GM23338 (cell line): Measurements from ENCODE around the gene ASTN1. TPM values are rescaled to one million over a fixed set of nuclear protein-coding genes. Genes with fewer than 3 reads are reported as not detected.

Source experiments
- ATAC-seq: fragments of 200-7000 bp; cut with Tn5 transposase; 3 replicates; pipeline ENCODE4 v1.9.1; 2020
- DNase-seq: peaks from one replicate; pipeline ENCODE4 v3.0.0-alpha.2; 2015; ENCODE audit warnings: low spot score
- H2AFZ ChIP-seq: fragments of 200-600 bp; sonication (generic); 2 replicates; pipeline ENCODE4 v1.8.0; 2016; ENCODE audit warnings: antibody characterized with exemption, mild to moderate bottlenecking, moderate library complexity
- H3F3A ChIP-seq: fragments of 200-600 bp; sonication (generic); replicated peaks from 2 replicates; pipeline ENCODE4 v1.8.0; 2017; ENCODE audit warnings: antibody characterized with exemption, mixed run types, low read depth
- H3K27ac ChIP-seq: fragments of 200-600 bp; sonication (generic); 2 replicates; pipeline ENCODE4 v1.6.1; 2016; ENCODE audit warnings: low read depth
- H3K27me3 ChIP-seq: fragments of 200-600 bp; sonication (generic); 2 replicates; pipeline ENCODE4 v1.8.0; 2016; ENCODE audit warnings: mild to moderate bottlenecking, mixed run types, moderate library complexity; ENCODE audit not compliant: insufficient read depth
- H3K36me3 ChIP-seq: fragments of 200-600 bp; sonication (generic); 2 replicates; pipeline ENCODE4 v1.8.0; 2016; ENCODE audit warnings: mild to moderate bottlenecking; ENCODE audit not compliant: insufficient read depth
- H3K4me1 ChIP-seq: fragments of 200-600 bp; sonication (generic); 2 replicates; pipeline ENCODE4 v1.8.0; 2016; ENCODE audit warnings: mild to moderate bottlenecking, moderate library complexity; ENCODE audit not compliant: insufficient read depth
- H3K4me2 ChIP-seq: fragments of 200-600 bp; sonication (generic); 2 replicates; pipeline ENCODE4 v1.7.1; 2017; ENCODE audit warnings: mixed run types
- H3K4me3 ChIP-seq: fragments of 200-600 bp; sonication (generic); 2 replicates; pipeline ENCODE4 v1.6.1; 2016; ENCODE audit warnings: mixed run types
- H3K79me2 ChIP-seq: fragments of 200-600 bp; sonication (generic); replicated peaks from 2 replicates; pipeline ENCODE4 v1.8.0; 2017; ENCODE audit warnings: mild to moderate bottlenecking; ENCODE audit not compliant: insufficient read depth
- H3K9me2 ChIP-seq: fragments of 200-600 bp; sonication (generic); 2 replicates; pipeline ENCODE4 v1.8.0; 2017; ENCODE audit not compliant: insufficient read depth
- H4K20me1 ChIP-seq: fragments of 200-600 bp; sonication (generic); replicated peaks from 2 replicates; pipeline ENCODE4 v1.8.0; 2017; ENCODE audit warnings: mild to moderate bottlenecking; ENCODE audit not compliant: insufficient read depth
- H3K27ac Mint-ChIP-seq: 2 replicates; pipeline ENCODE4 v1.8.0; 2020; ENCODE audit warnings: inconsistent platforms, mild to moderate bottlenecking, moderate library complexity, mixed read lengths
- H3K27me3 Mint-ChIP-seq: 3 replicates; pipeline ENCODE4 v1.8.0; 2022; ENCODE audit warnings: low read depth, mild to moderate bottlenecking, moderate library complexity, mixed read lengths, inconsistent platforms; ENCODE audit not compliant: insufficient read depth, poor library complexity
- H3K36me3 Mint-ChIP-seq: 3 replicates; pipeline ENCODE4 v1.8.0; 2021; ENCODE audit warnings: low read depth, mild to moderate bottlenecking, inconsistent platforms, moderate library complexity, mixed read lengths
- H3K4me1 Mint-ChIP-seq: 3 replicates; pipeline ENCODE4 v1.8.0; 2020; ENCODE audit warnings: mild to moderate bottlenecking, inconsistent platforms, mixed read lengths
- H3K4me3 Mint-ChIP-seq: 3 replicates; pipeline ENCODE4 v1.8.0; 2021; ENCODE audit warnings: moderate library complexity, mild to moderate bottlenecking, inconsistent platforms, mixed read lengths
- H3K9me3 Mint-ChIP-seq: 3 replicates; pipeline ENCODE4 v1.8.0; 2020; ENCODE audit warnings: moderate library complexity, mild to moderate bottlenecking, inconsistent platforms, mixed read lengths
- CREB1 ChIP-seq: fragments of 250-450 bp; sonication (Bioruptor Pico); IDR thresholded peaks from 2 replicates; pipeline ENCODE4 v1.5.0; 2020; ENCODE audit warnings: low read depth, mild to moderate bottlenecking, moderate library complexity
- ETS1 ChIP-seq: IDR thresholded peaks from 2 replicates; pipeline ENCODE4 v1.6.1; 2016; ENCODE audit warnings: antibody characterized with exemption
- EZH2 ChIP-seq: fragments of 200-600 bp; sonication (generic); IDR thresholded peaks from one replicate; pipeline ENCODE4 v1.8.0; 2017; ENCODE audit warnings: antibody characterized with exemption, mild to moderate bottlenecking, low read depth; ENCODE audit not compliant: unreplicated experiment
- EZH2phosphoT487 ChIP-seq: fragments of 200-600 bp; sonication (generic); IDR thresholded peaks from one replicate; pipeline ENCODE4 v1.8.1; 2018; ENCODE audit warnings: antibody characterized with exemption; ENCODE audit not compliant: unreplicated experiment
- NANOG ChIP-seq: IDR thresholded peaks from 2 replicates; pipeline ENCODE4 v1.6.1; 2016; ENCODE audit warnings: antibody characterized with exemption, borderline replicate concordance
- POLR2AphosphoS5 ChIP-seq: IDR thresholded peaks from 2 replicates; pipeline ENCODE4 v1.6.1; 2016; ENCODE audit warnings: antibody characterized with exemption, low read depth
- REST ChIP-seq: IDR thresholded peaks from one replicate; pipeline ENCODE4 v1.6.1; 2018; ENCODE audit warnings: antibody characterized with exemption; ENCODE audit not compliant: unreplicated experiment
- STAT1 ChIP-seq: IDR thresholded peaks from one replicate; pipeline ENCODE4 v1.6.1; 2016; ENCODE audit warnings: antibody characterized with exemption; ENCODE audit not compliant: unreplicated experiment
- ZNF114 ChIP-seq: fragments of 250-450 bp; sonication (Bioruptor Pico); IDR thresholded peaks from 2 replicates; pipeline ENCODE4 v1.5.0; 2020; ENCODE audit warnings: mild to moderate bottlenecking, moderate library complexity
- ZNF331 ChIP-seq: fragments of 250-450 bp; sonication (Bioruptor Pico); IDR thresholded peaks from 2 replicates; pipeline ENCODE4 v1.5.0; 2020; ENCODE audit warnings: low read depth, mild to moderate bottlenecking, moderate library complexity
- ZNF462 ChIP-seq: fragments of 250-450 bp; sonication (Bioruptor Pico); IDR thresholded peaks from 2 replicates; pipeline ENCODE4 v1.5.0; 2020; ENCODE audit warnings: mild to moderate bottlenecking, moderate library complexity
- polyA plus RNA-seq: library from polyadenylated mRNA; unstranded; fragments of >200 nt; fragmentation: Nextera tagmentation; extraction: Ambion mirVana; gene quantifications from 2 replicates; pipeline ENCODE4 v1.2.1, GENCODE V29; 2016
- total RNA-seq: library from RNA; depleted of rRNA; stranded (reverse); fragments of >200 nt; shearing (Covaris generic); gene quantifications from 2 replicates; pipeline ENCODE4 v1.2.3, GENCODE V29; 2014

Gene ASTN1
- total and polyA plus RNA-seq, 2 experiments from 2014 or later, result 2.0 to 5.2 TPM

GRCh38 chr1:177172866-177173265, 8.4 kb upstream of the ASTN1 start:
- H4K20me1 ChIP-seq, result peaks cover 5% of the 10 kb centered on the region; the same call in 1 of the 2 replicates
- no peaks in the 10 kb centered on the region for H3K36me3 ChIP-seq
- TF ChIP-seq ZNF462 (CRISPR knock-in tag) (no peak), ZNF331 (CRISPR knock-in tag) (no peak), STAT1 (no peak), ZNF114 (no peak), REST (no peak), EZH2 (no peak), NANOG (no peak), POLR2AphosphoS5 (no peak), ETS1 (no peak), EZH2phosphoT487 (no peak), CREB1 (no peak)
- no peaks in the 10 kb centered on the region for H3K36me3 Mint-ChIP-seq
- ATAC-seq (no peak), DNase-seq (no peak)
- peaks cover 4% of the 10 kb centered on the region; the same call in 2 of the 3 replicates for H3K4me1 Mint-ChIP-seq
- H2AFZ ChIP-seq, result no peak overlapping the region
- H3K4me2 ChIP-seq, result no peak overlapping the region
- no peaks in the 10 kb centered on the region for H3K9me3 Mint-ChIP-seq
- peaks cover 12% of the 10 kb centered on the region for H3K4me1 ChIP-seq
- no peak overlapping the region for H3K27ac Mint-ChIP-seq
- H3K4me3 ChIP-seq, result no peak overlapping the region
- no peaks in the 10 kb centered on the region for H3F3A ChIP-seq
- H3K27me3 ChIP-seq, result peaks cover 84% of the 10 kb centered on the region
- no peaks in the 10 kb centered on the region for H3K79me2 ChIP-seq
- H3K27me3 Mint-ChIP-seq, result peaks cover 1% of the 10 kb centered on the region
- H3K9me2 ChIP-seq, result no peaks in the 10 kb centered on the region
- H3K27ac ChIP-seq, result no peak overlapping the region
- H3K4me3 Mint-ChIP-seq, result no peak overlapping the region
